T-cell (primary cell): Measurements from ENCODE around the gene PEAK1. TPM values are rescaled to one million over a fixed set of nuclear protein-coding genes. Genes with fewer than 3 reads are reported as not detected.

Experiments
- ATAC-seq, 4 experiments: fragments of 200-7000 bp in 3 of 4; fragments of 150-1000 bp in 1 of 4; cut with Tn5 transposase; replicated peaks in 1 of 4; 1 replicate in 3 of 4; 2 replicates in 1 of 4; pipeline ENCODE4 v1.10.0; 2021; ENCODE audit warnings: moderate library complexity in 3 of 4, mild to moderate bottlenecking in 2 of 4, moderate number of reproducible peaks in 1 of 4
- CTCF ChIA-PET, 2 donors: fragments of 300-600 bp; sonication (Branson Sonifier 250); formaldehyde crosslinking; loops; one replicate each; lab custom pipeline; 2022; ENCODE audit warnings: antibody characterized with exemption in 2 of 2; lab: Charles Lee
- POLR2A ChIA-PET, 2 donors: fragments of 300-600 bp; sonication (Branson Sonifier 250); formaldehyde crosslinking; loops; one replicate each; lab custom pipeline; 2022; ENCODE audit warnings: antibody characterized with exemption in 2 of 2; lab: Charles Lee
- DNase-seq, 35 experiments: peaks; one replicate each; pipeline versions ENCODE4 v3.0.0 to v3.0.0-alpha.2; 2013 to 2023
- H3K27ac ChIP-seq: one replicate; pipeline ENCODE4 v1.5.1; 2013; ENCODE audit warnings: low read length
- H3K27me3 ChIP-seq, 2 experiments: replicated peaks in 1 of 2; 1 replicate in 1 of 2; 2 replicates in 1 of 2; pipeline versions ENCODE4 v1.6.1 to v1.7.0; 2013; ENCODE audit warnings: low read length in 1 of 2, mixed read lengths in 1 of 2; ENCODE audit not compliant: control insufficient read depth in 2 of 2, insufficient read depth in 2 of 2; ENCODE audit errors: extremely low read depth in 1 of 2
- H3K36me3 ChIP-seq, 2 donors: 1 replicate in 1 of 2; 2 replicates in 1 of 2; pipeline versions ENCODE4 v1.6.1 to v1.7.0; 2013; ENCODE audit warnings: low read length in 1 of 2; ENCODE audit not compliant: control insufficient read depth in 2 of 2, insufficient read depth in 1 of 2; ENCODE audit errors: extremely low read depth in 1 of 2
- H3K4me1 ChIP-seq, 2 experiments: 1 replicate in 1 of 2; 2 replicates in 1 of 2; pipeline versions ENCODE4 v1.6.1 to v1.7.0; 2013; ENCODE audit warnings: low read length in 2 of 2, mixed read lengths in 1 of 2; ENCODE audit not compliant: insufficient read depth in 2 of 2, control insufficient read depth in 1 of 2; ENCODE audit errors: extremely low read depth in 1 of 2
- H3K4me3 ChIP-seq, 2 donors: 1 replicate in 1 of 2; 2 replicates in 1 of 2; pipeline versions ENCODE4 v1.5.1 to v1.7.0; 2013; ENCODE audit warnings: mild to moderate bottlenecking in 2 of 2, low read length in 1 of 2, moderate library complexity in 1 of 2; ENCODE audit not compliant: control insufficient read depth in 1 of 2; ENCODE audit errors: extremely low read depth in 1 of 2
- H3K9me3 ChIP-seq: 2 replicates; pipeline ENCODE4 v1.7.0; 2013
- H3K27ac Mint-ChIP-seq, 2 donors: one replicate each; pipeline ENCODE4 v1.8.0; 2020 to 2021; ENCODE audit warnings: mild to moderate bottlenecking in 2 of 2, mixed read lengths in 2 of 2
- H3K27me3 Mint-ChIP-seq, 2 donors: one replicate each; pipeline ENCODE4 v1.8.0; 2021 to 2022; ENCODE audit warnings: mixed read lengths in 2 of 2
- H3K36me3 Mint-ChIP-seq: one replicate; pipeline ENCODE4 v1.8.0; 2021; ENCODE audit warnings: mixed read lengths
- H3K4me1 Mint-ChIP-seq, 3 donors: one replicate each; pipeline ENCODE4 v1.8.0; 2020 to 2022; ENCODE audit warnings: mixed read lengths in 3 of 3, mild to moderate bottlenecking in 1 of 3
- H3K4me3 Mint-ChIP-seq, 3 donors: one replicate each; pipeline ENCODE4 v1.8.0; 2020 to 2022; ENCODE audit warnings: mild to moderate bottlenecking in 3 of 3, mixed read lengths in 3 of 3, moderate library complexity in 3 of 3
- H3K9me3 Mint-ChIP-seq, 3 donors: one replicate each; pipeline ENCODE4 v1.8.0; 2020 to 2022; ENCODE audit warnings: mixed read lengths in 3 of 3
- WGBS: methylation state at CpG from one replicate; pipeline ENCODE4 v1.1.5; 2013; ENCODE audit warnings: missing lambda C conversion rate; ENCODE audit not compliant: insufficient coverage; 5-methylcytosine and 5-hydroxymethylcytosine counted together
- total RNA-seq, 35 experiments: library from RNA in 6 of 35; stranded (reverse) in 6 of 35; fragments of 120-200 nt in 1 of 35; gene quantifications; one replicate each; pipeline versions ENCODE4 v1.2.1 to v1.2.4 and lab custom pipeline; 2013 to 2026

The PEAK1 gene
- total RNA-seq, 5 donors from 2014 or later (not counting 1 experiment from before 2014, with no cell fraction given) = 9.4 to 17.7 (median 10.9) TPM

GRCh38 chr15:77071305-77072223, 348.3 kb downstream of the PEAK1 start:
- DNase-seq (no peak), ATAC-seq (no peak)
- no peaks in the 10 kb centered on the region for H3K36me3 ChIP-seq
- H3K27ac ChIP-seq = no peak overlapping the region
- Mint-ChIP-seq H3K27me3 (no peaks in the 10 kb centered on the region), H3K9me3 (no peaks in the 10 kb centered on the region), H3K27ac (peak overlapping the region; percentile 70 to 85), H3K36me3 (no peaks in the 10 kb centered on the region), H3K4me3 (peak overlapping the region; percentile 71 to 81 (median 78)), H3K4me1 (peaks cover 31 to 35% (median 31%) of the 10 kb centered on the region in 3 donors)
- peaks cover 0 to 6% of the 10 kb centered on the region in 2 experiments for H3K27me3 ChIP-seq
- H3K9me3 ChIP-seq = no peaks in the 10 kb centered on the region
- H3K4me3 ChIP-seq = peak overlapping the region; percentile 46 to 87
- H3K4me1 ChIP-seq = peaks cover 9 to 16% of the 10 kb centered on the region in 2 experiments
- ChIA-PET CTCF (no interaction called here), POLR2A (interaction anchor here in 1 of 2 donors (1.0 kb wide), 1 partner anchor 11 kb away, joined by 3 read pairs; no protein-coding TSS in a partner anchor)
- 94% methylated on average over 6 of the region's 15 CpGs for WGBS

- ChIA-PET CTCF (no interaction called here), POLR2A (interaction anchor here in 1 of 2 donors (1.0 kb wide), 1 partner anchor 10 kb away, joined by 3 read pairs; no protein-coding TSS in a partner anchor)
- H3K4me1 Mint-ChIP-seq = peaks cover 31 to 36% (median 32%) of the 10 kb centered on the region in 3 donors
Observed at GRCh38 chr15:77070495-77071304, 349.2 kb downstream of the PEAK1 start, which contains the start of gene TSPAN3. Gene TSPAN3, minus strand, starts transcription at chr15:77071109. Its CDS starts 155 bp downstream, at chr15:77070954.

GRCh38 chr15:77070180-77070494, 349.8 kb downstream of the PEAK1 start:
- CTCF ChIA-PET = no interaction called here
- Histone ChIP-seq H3K4me3 (peak overlapping the region; percentile 46 to 87), H3K27ac (no peak overlapping the region), H3K27me3 (peaks cover 0 to under 1% of the 10 kb centered on the region in 2 experiments), H3K36me3 (no peaks in the 10 kb centered on the region), H3K4me1 (peaks cover 9 to 16% of the 10 kb centered on the region in 2 experiments), H3K9me3 (no peaks in the 10 kb centered on the region)
- Mint-ChIP-seq H3K27ac (peak overlapping the region in 1 of 2 donors; percentile 58), H3K4me3 (peak overlapping the region; percentile 71 to 81 (median 79)), H3K4me1 (peaks cover 31 to 36% (median 34%) of the 10 kb centered on the region in 3 donors), H3K36me3 (no peaks in the 10 kb centered on the region), H3K9me3 (no peaks in the 10 kb centered on the region), H3K27me3 (no peaks in the 10 kb centered on the region)
- DNase-seq = peak in 1 of 35 experiments; percentile 8
- POLR2A ChIA-PET = no interaction called here
- no peak for ATAC-seq
- WGBS = 3% methylated on average over 18 of the region's 18 CpGs

More at GRCh38 chr15:77070495-77071304, 349.2 kb downstream of the PEAK1 start, which contains the start of gene TSPAN3:
- Histone ChIP-seq H3K27me3 (peaks cover 0 to 6% of the 10 kb centered on the region in 2 experiments), H3K27ac (no peak within 1 kb of the TSS), H3K4me1 (peaks cover 9 to 16% of the 10 kb centered on the region in 2 experiments), H3K36me3 (no peaks in the 10 kb centered on the region), H3K4me3 (peak within 1 kb of the TSS; percentile 46 to 87), H3K9me3 (no peaks in the 10 kb centered on the region)
- Mint-ChIP-seq H3K36me3 (no peaks in the 10 kb centered on the region), H3K4me3 (peak within 1 kb of the TSS; percentile 71 to 81 (median 79)), H3K27ac (peak within 1 kb of the TSS; percentile 70 to 85), H3K9me3 (no peaks in the 10 kb centered on the region), H3K27me3 (no peaks in the 10 kb centered on the region)
- WGBS = under 1% methylated on average over 86 of the region's 97 CpGs
- ATAC-seq = peak; percentile 98 to 100 (median 99)
- DNase-seq = peak; percentile 84 to 94 (median 90)

GRCh38 chr15:77069521-77070121, 350.3 kb downstream of the PEAK1 start:
- peak overlapping the region; percentile 71 to 81 (median 79) for H3K4me3 Mint-ChIP-seq
- H3K4me1 ChIP-seq = peaks cover 9 to 16% of the 10 kb centered on the region in 2 experiments
- no peaks in the 10 kb centered on the region for H3K27me3 ChIP-seq

GRCh38 chr15:77068633-77069032, 351.3 kb downstream of the PEAK1 start:
- POLR2A ChIA-PET = interaction anchor here (0.5 to 0.7 kb wide), 2 partner anchors 18 to 1231 kb away, joined by 3 to 4 read pairs; no protein-coding TSS in a partner anchor
- peaks cover 33 to 48% (median 43%) of the 10 kb centered on the region in 3 donors for H3K4me1 Mint-ChIP-seq

More at GRCh38 chr15:77069521-77070121, 350.3 kb downstream of the PEAK1 start:
- H3K9me3 Mint-ChIP-seq = no peaks in the 10 kb centered on the region
- Histone ChIP-seq H3K9me3 (no peaks in the 10 kb centered on the region), H3K27ac (no peak overlapping the region), H3K36me3 (no peaks in the 10 kb centered on the region), H3K4me3 (peak overlapping the region; percentile 46 to 87)
- no peaks in the 10 kb centered on the region for H3K27me3 Mint-ChIP-seq
- H3K4me1 Mint-ChIP-seq = peaks cover 33 to 41% (median 38%) of the 10 kb centered on the region in 3 donors
- ATAC-seq = no peak
- WGBS = 86% methylated on average over 4 of the region's 13 CpGs
- POLR2A ChIA-PET = interaction anchor here in 1 of 2 donors (0.7 kb wide), 1 partner anchor 1230 kb away, joined by 3 read pairs; no protein-coding TSS in a partner anchor
- no peaks in the 10 kb centered on the region for H3K36me3 Mint-ChIP-seq
- DNase-seq = no peak
- no peak overlapping the region for H3K27ac Mint-ChIP-seq
- CTCF ChIA-PET = interaction anchor here in 1 of 2 donors (0.7 kb wide), 1 partner anchor 473 kb away, joined by 3 read pairs; no protein-coding TSS in a partner anchor

More at GRCh38 chr15:77068633-77069032, 351.3 kb downstream of the PEAK1 start:
- Mint-ChIP-seq H3K4me3 (no peak overlapping the region), H3K27ac (no peak overlapping the region), H3K9me3 (no peaks in the 10 kb centered on the region), H3K27me3 (no peaks in the 10 kb centered on the region), H3K36me3 (no peaks in the 10 kb centered on the region)
- CTCF ChIA-PET = interaction anchor here in 1 of 2 donors (0.7 kb wide), 1 partner anchor 70 kb away, joined by 3 read pairs; no protein-coding TSS in a partner anchor
- no CpG with 5 or more reads among the region's 7 CpGs for WGBS
- ATAC-seq = no peak
- Histone ChIP-seq H3K4me1 (peaks cover 9 to 16% of the 10 kb centered on the region in 2 experiments), H3K36me3 (no peaks in the 10 kb centered on the region), H3K4me3 (no peak overlapping the region), H3K9me3 (no peaks in the 10 kb centered on the region), H3K27ac (no peak overlapping the region), H3K27me3 (no peaks in the 10 kb centered on the region)
- DNase-seq = no peak
